Mucosa of gallbladder (tissue), 1 donor: ENCODE data around the gene HK1. TPM values are rescaled to one million over a fixed set of nuclear protein-coding genes. Genes with fewer than 3 reads are reported as not detected.

ENCODE experiments used
- DNase-seq: peaks from one replicate; pipeline ENCODE4 v3.0.0-alpha.2; 2020; ENCODE audit warnings: low spot score
- total RNA-seq: library from RNA; stranded (reverse); gene quantifications from one replicate; pipeline ENCODE4 v1.2.1, GENCODE V29; 2021
- donor health status: DM: no; HTN: no; CAD: no.

HK1 gene
- total RNA-seq, 1 donor from 2014 or later = 70.7 TPM

DNA sequence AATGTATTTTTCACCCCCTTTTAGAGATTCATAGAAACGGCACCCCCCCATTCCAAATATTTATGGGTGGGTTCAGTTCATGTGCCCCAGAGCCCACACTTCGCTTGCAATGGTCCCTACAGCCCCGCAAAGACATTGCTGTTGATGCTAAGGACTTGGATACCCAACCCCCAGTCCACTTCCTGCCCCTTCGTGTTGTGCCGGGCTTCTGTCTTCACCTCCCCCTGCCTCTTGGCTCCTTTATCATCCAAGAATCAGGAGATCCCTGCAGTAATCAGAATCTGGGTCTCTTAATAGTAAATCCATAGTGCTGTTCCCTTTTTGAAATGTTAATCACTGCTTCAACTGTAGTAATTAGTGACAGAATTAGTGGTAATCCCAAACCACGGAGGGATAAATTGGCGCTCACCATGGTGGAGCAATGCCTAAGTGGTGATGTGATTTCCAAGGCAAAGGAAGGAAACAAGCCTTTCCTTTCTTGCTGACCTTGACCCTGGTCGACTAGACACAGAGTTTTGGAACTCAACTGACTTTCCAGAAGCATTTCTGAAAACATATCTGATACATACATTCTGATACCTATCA is 67.7 kb downstream of the HK1 start:
- DNase-seq = no peak

DNA sequence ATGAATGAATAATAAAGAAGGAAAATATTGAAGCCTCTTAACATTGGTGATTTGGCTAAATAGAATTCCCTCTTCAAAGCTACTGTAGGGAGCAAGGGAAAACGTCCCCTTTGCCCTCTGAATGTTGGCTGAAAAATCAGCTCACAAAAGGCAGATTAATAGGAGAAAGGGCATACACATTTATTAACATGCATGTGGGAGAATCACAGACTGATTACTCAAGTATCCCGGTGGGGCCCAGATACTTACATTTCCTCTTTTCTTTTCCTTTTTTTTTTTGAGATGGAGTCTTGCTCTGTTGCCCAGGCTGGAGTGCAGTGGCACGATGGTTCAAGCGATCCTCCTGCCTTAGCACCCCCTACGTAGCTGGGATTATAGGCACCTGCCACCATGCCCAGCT is 68.5 kb downstream of the HK1 start:
- DNase-seq = no peak

DNA sequence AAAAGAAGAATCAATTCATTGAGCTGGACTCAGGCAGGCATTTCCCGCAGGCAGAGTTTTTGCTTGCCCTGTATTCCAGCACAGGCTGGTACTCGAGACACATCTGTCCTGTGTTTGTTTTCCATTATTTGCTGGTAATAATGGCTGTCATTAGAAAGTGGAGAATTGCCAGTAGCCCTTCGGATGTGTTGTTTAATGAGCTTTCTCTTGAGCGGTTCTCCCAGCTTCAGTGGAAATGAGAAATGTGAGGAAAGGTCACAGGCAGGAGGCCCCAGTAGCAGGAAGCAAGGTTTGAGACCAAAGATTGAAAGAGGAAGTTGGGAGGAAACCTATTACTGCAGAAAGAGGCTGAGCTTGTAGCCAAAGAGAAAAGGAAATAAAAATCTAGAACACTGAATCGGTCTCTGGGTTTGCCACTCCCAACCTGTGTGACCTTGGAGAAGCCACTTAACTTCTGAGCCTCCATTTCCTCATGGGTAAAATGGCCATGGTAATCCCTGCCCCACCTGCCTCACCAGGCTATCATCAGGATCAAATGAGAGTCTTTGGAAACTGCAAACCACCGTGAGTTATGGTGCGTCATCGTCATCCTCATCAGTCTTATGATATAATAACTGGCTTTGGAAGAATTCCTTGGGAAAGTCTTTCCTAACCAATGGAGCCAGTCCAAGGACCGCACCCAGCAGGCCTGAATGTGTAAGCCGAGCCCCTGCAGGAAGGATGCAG is 70.7 kb downstream of the HK1 start:
- no peak for DNase-seq

DNA sequence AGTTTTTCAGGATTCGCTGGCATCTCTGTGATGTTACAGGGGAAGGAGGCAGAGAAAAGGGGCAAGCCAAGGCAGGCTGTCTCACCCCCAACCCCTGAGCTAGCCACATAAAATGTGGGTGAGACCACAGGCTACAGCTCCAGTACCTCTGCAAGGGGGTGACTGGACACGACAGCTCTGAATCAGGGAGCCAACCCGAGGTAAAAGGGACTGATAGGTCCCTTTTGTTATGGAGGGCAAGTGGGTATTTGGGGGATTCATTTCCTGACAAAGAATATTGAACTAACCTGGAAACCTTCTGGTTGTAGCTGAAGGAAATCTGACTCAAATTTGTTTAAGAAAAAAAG is 71.2 kb downstream of the HK1 start:
- DNase-seq = no peak

DNA sequence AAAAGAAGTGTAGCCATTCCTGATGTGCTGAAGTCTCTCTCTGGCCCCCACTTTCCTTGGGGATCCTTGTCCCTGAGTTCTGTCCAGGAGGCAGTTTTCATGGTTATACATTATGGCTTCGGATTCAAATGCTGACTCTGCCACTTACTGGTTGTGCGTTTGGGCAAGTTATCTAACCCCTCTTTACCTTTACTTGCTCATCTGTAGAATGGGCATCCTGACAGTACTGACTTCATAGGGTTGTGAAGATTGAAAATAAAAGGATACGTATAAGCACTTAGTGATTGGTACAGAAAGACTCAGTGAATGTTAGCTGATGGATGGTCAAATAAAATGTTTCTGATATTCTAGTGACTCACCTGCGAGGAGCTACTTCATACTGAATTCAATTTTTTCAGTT is 73.3 kb downstream of the HK1 start:
- DNase-seq = no peak

DNA sequence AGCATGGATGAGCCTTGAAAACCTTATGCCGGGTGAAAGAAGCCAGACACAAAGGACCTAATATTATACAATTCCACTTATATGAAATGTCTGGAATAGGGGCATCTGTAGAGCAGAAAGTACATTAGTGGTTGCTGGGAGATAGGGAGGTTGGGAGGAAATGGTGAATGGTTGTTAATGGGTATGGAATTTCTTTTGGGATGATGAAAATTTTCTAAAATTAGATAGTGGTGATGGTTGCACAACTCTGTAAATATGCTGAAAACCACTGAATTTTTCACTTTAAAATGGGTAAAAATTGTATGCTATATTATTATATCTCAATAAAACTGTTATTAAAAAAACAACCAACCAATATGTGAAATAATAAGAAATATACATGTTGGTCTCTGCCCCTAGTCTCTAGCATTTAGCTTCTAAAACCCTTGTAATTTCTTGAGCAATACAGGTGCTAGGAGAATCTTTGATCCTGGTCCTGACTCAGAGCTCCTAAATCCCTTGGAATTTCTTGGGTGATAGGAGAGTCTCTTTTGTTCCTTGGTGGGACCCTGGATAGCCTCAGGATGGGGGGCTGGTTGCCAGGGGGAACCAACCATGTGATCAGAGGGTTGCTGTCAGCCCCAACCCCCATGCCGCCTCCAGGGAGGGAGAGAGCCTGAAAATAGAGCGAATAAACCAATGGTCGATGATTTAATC is 74.4 kb downstream of the HK1 start:
- DNase-seq = no peak

DNA sequence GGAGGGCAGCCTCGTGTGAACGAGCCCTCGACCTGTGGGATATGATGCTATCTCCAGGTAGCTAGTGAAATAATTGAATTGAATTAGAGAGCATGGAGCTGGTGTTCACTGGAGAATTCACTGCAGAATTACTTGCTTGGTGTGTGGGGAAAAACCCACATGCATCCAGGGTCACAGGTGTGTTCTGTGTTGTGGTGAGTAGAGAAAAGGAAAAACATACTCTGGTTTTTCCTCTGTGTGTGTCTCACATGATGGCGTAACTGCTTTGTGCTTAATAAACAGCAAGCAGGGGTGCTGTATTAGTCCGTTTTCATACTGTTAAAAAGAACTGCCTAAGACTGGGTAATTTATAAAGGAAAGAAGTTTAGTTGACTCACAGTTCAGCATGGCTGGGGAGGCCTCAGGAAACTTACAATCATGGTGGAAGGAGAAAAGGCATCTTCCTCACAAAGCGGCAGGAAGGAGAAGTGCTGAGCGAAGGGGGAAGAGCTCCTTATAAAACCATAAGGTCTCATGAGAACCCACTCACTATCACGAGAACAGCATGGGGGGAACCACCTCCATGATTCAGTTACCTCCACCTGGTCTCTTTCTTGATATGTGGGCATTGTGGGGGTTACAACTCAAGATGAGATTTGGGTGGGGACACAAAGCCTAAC is 75.8 kb downstream of the HK1 start:
- no peak for DNase-seq

DNA sequence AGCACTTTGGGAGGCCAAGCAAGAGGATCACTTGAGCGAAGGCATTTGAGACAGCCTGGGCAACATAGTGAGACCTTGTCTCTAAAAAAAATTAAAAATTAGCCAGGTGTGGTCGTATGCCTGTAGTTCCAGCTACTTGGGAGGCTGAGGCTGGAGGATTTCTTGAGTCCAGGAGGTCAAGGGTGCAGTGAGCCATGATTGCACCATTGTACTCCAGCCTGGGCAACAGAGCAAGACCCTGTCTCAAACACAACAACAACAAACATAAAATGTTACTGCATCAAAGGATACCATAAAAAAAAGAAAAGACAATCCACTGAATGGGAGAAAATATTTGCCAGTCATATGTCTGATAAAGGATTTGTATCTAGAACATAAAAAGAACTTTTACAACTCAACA is 77.9 kb downstream of the HK1 start:
- DNase-seq = no peak

DNA sequence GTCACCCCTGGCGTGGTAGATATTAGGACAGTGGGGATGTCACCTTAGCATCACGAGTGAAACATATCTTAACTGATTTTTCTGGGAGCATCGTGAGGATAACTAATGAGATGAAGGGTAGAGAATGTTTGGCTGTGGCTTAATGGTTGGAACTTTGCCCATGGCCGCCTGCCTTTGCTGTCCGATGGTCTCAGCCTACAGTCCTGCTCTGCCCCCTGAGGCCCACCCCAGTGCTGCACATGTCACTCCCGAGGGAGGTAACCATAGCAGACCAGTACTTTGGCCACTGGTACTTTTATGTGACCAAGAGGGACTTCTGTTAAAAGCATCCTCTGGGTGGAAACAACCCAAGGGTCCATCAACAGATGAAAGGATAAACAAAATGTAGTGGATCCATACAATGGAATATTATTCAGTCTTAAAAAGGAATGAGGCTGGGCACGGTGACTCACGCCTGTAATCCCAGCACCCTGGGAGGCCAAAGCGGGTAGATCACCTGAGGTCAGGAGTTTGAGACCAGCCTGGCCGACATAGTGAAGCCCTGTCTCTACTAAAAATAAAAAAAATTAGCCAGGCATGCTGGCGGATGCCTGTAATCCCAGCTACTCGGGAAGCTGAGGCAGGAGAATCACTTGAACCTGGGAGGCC is 80.0 kb downstream of the HK1 start:
- DNase-seq = no peak

DNA sequence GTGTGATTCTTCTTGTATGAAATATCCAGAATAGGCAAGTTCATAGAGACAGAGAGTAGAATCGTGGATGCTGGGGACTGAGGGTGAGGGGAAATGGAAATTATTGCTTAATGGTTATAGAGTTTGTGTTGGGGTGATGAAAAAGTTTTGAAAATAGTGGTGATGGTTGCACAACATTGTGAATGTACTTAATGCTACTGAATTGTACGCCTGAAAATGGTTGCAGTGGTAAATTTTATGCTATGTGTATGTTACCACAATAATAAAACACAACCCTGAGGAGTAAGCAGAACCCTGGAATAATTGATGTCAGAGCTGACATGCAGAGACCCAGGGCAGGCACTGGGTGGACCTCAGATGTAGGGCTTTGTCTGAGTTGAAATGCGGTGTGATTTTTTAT is 80.9 kb downstream of the HK1 start:
- DNase-seq = no peak

DNA sequence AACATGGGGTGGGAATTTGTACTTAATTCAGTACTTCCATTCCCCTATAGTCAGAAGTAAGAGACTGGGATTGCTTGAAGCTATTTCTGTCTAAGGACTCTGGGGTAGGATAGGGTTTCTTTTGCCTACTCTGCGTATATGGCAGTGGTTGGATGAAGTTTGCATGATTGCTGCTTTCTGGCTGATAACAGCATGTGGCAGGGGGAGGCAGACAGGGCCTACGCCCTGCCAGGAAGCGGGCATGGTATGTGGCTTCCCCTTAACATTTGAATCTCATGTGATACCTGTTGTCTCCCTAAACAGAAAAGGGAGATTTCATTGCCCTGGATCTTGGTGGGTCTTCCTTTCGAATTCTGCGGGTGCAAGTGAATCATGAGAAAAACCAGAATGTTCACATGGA is 81.3 kb downstream of the HK1 start:
- no peak for DNase-seq

DNA sequence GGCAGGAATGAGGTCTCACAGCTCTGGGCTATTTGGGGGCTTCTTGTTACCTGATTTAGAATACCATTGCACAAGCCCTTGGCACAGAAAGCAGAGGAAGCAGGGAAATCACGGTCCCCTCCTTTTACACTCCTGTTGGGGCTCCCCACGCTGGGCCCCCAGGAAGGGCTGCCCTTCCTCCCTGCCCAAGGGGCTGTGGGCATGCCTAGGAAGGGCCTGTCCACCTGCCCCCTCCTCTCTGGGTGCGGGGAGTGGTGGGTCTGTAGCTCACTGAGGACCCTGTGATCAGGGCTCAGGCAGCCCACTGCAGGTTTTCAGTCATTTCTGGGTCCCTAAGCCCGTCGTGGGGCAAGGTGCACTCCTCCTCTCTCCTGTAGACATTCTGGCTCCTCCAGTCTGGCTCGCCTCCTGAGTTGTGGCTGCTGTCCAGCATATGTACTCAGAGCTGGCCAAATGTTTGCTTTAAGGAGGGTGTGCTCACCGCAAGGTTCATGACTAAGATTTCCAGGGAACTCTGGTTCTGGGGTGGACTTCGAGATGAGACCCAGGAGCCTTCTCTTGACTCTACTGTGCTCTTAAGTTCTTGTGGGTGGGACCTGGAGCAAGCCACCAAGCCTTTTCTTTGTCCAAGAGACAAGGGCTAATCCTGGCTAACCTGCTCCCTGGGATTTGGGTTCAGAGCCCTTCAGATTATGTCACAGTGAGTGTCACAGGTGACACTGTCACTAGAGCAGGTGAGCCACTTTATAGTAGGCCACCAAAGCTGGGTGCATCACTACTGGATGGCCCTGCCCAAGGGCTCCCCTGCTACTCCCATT is 82.4 kb downstream of the HK1 start:
- peak; percentile 89 for DNase-seq

DNA sequence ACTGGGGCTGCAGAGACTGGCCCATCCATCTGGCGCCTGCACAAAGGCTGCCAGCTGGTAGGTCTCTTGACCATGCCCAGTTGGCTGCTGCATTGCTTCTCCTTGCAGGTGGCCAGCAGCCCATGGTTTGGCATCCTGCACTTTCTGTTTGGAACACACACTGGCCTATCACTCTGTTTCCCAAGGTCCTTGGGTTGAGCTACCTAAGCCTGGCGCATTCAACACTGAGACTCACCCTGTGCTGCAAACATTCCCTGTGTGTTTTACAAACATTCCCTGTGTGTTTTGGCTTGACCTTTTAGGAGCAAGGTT is 83.0 kb downstream of the HK1 start:
- DNase-seq = no peak

DNA sequence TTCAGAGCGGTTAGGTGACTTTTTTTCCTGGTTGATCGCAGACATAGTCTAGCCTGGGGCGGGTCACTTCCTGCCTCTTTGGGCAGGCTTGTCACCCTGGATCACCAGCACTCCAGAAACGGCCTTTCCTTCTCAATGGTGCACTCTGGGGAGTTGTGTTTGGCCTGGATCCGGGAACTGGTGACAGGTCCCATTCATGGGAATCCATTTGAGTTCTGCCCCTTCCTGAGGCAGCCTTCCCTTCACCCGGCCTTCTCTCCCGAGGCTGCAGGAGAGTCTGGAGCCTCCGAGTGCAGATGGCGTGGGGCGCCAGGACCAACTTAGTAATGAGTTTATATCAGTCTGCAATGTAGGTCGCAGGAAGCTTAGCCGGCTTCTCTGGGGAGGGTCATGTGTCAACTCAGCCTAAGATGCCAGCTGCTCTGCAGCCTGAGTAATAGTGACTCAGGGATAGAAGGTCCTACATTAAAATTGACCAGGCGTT is 84.2 kb downstream of the HK1 start:
- DNase-seq = peak; percentile 40

DNA sequence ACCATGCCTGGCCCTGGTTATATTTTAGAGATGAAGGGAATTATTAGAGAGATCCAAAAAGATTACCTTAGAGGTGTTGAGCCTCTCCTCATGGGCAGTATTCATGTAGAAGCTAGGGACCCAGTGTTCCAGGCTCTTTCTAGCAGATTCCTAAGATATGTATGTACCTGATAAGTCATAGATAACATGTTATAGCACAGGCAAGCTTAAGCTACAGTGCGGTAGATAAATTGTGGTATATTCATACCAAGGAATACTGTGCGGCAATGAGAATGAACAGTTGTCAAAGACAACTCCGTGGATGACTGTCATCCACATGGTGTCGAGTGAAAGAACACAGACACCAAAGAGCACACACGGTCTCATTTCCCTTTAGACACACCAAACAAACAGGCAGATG is 85.4 kb downstream of the HK1 start:
- DNase-seq = no peak

DNA sequence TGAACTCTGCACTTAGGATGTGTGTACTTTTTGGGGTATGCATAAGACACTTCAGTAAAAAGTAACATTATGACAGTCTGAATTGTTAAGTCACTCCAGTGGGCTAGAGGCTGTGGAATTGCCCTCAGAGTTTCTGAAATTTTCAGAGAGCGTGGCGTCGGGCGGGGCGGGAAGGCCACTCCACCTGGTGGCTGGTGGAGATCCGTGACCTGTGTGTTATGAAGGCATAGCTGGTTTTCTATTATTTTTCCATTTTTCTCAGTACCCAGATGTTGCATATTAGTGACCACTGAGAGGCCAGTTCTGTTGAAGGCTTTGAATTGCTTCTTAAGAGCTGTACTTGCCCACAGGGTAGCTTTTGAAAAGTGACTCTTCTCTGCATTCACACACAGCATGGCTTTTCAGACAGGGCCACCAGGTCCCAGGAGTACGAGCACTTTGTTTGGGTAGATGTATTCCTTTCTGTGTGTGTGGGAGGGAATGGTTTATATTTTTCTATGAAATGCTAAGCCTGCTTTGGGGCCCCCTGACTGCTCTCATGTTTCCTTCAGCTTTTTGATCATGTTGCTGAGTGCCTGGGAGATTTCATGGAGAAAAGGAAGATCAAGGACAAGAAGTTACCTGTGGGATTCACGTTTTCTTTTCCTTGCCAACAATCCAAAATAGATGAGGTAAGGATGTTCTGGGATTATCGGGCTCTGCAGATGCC is 86.1 kb downstream of the HK1 start:
- DNase-seq = no peak

DNA sequence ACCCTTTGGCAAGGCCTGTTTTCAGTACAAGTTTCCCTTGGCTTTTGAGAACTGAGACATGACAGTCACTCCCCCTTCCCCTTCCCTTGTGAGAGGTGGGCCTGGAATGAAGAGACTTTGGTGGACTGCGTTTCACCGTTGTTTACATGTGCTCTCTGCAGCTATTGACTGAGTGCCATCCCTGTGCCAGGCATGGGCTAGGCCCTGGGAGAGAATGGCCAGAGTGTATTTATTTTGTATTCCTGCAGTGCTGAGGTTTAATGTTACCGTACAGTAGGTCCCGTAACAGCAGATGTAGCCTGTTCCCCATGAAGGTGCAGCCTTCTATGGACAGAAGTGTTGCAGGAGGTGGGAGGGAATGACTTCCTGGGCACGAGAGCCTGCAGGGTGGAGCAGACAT is 88.4 kb downstream of the HK1 start:
- no peak for DNase-seq

DNA sequence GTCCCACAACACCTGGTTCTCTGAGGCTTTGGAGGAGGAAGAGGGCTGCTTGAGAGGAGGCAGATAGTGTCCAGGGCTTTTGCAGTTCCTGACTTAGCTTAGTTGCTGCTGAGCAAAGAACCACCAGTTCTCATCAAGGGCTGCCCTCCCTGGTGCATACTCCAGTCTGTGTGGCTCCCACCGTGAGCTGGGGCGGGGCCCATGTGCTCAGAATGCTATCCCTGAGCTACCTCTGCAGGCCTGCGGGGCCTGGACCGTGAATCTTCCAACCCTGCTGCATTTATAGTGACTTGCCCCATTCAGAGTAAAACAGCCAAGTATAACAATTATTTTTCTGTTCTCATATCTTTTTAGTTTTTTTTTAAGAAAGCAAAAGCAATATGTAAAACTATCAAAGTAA is 89.2 kb downstream of the HK1 start:
- no peak for DNase-seq

DNA sequence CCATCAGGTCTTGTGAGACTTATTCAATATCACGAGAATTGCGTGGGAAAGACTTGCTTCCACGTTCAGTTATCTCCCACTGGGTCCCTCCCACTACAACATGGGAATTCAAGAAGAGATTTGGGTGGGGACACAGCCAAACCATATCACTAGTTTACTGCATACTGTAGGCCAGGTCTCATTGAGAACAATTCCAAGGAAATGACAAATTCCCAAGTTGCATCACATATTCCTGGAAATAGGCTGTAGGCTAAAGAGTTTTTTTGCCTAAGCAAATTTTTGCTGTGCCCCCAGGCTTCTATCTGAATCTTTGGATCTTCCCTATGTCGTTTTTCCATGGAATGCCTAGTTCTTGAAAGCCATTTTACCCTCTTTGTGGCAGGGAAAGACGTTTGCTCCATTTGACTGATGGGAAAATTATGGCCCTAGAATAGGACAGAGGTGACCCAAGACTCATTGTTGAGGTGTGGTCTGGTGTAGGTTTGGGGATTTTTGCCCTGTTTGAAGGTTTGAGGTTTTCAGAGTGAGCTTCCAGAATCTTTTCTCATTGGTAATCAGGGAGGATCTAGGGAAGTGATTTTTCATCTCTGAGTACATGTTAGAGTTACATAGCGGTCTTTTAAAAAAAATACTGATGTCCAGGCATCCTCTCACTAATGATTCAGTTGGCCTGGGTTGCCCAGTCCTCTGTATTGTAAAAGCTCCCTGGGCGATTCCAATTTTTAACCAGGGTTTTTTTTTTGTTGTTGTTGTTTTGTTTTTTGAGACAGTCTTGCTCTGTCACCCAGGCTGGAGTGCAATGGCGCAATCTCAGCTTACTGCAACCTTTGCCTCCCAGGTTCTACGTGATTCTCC is 94.1 kb downstream of the HK1 start:
- no peak for DNase-seq

DNA sequence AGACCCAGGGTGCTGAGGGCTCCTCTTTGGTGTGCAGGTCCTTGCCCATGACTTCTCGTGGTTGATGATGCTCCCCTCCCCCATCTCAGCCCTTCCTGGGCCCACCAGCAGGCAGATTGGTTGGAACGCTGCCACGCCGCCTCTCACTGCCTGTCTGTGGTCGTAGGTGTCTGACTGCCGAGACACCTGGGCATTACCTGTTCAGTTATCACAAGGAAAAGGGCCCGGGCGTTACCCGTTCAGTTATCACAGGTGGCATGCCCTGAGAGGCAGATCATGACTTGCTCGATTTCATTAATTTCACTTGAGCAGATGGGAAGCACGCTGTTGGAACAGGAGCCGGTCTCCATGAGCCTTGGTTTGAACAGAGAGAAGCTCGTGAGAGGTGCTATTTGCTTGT is 95.9 kb downstream of the HK1 start:
- DNase-seq = no peak
